ENCODE data around the gene ARHGAP42. TPM values are rescaled to one million over a fixed set of nuclear protein-coding genes. Genes with fewer than 3 reads are reported as not detected.

The ARHGAP42 gene
- total RNA-seq, 1 donor from 2014 or later, result 12.0 TPM

DNA sequence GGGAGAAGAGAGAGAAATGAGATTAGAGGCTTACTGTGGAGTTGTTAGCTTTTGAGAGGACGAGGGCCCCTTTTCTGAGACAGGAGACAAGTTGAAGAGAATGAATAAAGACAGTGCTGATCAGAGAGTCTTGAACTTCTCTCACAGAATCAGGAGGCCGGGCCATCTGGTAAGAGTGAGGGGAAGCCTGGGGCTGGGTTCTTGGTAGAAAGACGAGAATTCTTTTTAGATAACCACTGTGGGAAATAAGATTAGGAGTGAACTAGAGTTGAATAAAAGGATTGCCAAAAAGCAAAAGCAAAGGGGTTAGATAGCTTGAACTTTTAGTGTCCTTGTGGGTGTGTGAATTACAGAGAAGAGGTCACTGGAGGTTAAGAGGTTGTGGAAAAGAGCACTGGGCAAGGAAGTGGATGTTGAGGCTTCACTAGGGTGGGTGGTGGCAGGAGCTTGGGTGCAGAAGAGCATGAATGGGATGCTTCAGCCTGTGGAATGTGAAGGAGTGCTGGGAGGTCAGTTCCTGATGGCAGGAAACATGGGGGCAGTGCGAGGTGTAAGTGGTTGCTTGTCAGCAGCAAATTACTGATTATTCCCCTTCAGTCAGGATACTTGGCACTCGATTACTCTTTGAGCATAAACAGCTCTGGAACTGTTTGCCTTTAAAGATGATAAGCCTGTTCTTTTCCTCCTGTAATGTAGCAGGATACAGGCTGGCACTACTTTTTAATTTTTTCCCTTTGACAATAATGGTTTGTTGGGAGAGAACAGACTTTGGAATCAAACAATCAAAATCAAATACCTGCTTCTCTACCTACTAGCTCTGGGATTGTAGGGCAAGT is 98.3 kb downstream of the ARHGAP42 start:
- DNase-seq (ENCODE audit: low spot score), result no peak

GRCh38 chr11:100788561-100789295 is 101.6 kb downstream of the ARHGAP42 start:
- intact Hi-C loops (cut with DNase I), result loop anchor here (5.0 kb wide), 3 partner anchors 34 to 101 kb away; partner anchors contain the start of gene ARHGAP42
- DNase-seq (ENCODE audit: low spot score), result no peak

More for the DNA sequence above, 98.3 kb downstream of the ARHGAP42 start:
- intact Hi-C loops (cut with DNase I), result loop anchor here (5.0 kb wide), 3 partner anchors 37 to 98 kb away; partner anchors contain the start of gene ARHGAP42

DNA sequence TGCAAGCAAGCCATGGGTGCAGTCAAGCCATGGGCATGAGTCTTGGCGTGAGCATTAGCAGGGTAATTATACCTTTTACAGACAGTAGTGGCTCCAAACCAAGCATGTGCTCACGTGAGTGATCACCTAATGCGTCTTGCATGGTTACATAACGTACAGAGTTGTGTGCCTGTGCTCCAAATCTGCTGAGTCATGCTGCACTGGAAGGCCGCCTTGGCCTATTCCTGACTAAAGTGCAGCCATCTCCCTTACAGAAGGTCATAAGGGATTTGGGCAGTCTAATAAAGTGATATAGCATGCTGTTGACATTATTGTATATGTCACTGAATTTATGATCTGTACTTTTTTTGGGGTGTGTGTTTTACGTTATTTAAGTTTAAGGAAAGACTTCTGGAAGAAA is 102.4 kb downstream of the ARHGAP42 start:
- intact Hi-C loops (cut with DNase I), result loop anchor here (5.0 kb wide), 3 partner anchors 33 to 102 kb away; partner anchors contain the start of gene ARHGAP42
- DNase-seq (ENCODE audit: low spot score), result peak; percentile 76

DNA sequence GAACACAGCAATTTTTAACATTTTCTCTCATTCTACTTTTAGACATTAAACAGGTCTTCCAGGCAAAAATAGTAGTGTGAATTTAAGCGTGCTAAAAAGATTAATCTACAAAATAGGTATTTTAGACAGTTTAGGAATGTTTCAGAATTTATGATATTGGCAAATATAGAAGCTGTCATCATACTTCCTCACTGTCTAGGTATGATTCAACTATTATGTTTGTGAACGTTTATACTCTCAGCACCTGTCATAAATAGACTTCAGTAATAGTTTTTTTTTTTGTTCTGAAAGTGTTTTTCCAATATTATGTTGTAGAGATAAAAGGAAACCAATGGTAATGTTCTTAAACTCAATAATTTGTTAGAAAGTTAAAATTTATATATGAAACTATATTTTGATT is 103.0 kb downstream of the ARHGAP42 start:
- intact Hi-C loops (cut with DNase I), result no loop called here

GRCh38 chr11:100791103-100791502 is 104.0 kb downstream of the ARHGAP42 start:
- intact Hi-C loops (cut with DNase I), result no loop called here

More for the DNA sequence above, 103.0 kb downstream of the ARHGAP42 start:
- no peak for DNase-seq (ENCODE audit: low spot score)

GRCh38 chr11:100791860-100792259 is 104.8 kb downstream of the ARHGAP42 start:
- DNase-seq (ENCODE audit: low spot score), result no peak
- intact Hi-C loops (cut with DNase I), result no loop called here

More at GRCh38 chr11:100791103-100791502, 104.0 kb downstream of the ARHGAP42 start:
- no peak for DNase-seq (ENCODE audit: low spot score)

DNA sequence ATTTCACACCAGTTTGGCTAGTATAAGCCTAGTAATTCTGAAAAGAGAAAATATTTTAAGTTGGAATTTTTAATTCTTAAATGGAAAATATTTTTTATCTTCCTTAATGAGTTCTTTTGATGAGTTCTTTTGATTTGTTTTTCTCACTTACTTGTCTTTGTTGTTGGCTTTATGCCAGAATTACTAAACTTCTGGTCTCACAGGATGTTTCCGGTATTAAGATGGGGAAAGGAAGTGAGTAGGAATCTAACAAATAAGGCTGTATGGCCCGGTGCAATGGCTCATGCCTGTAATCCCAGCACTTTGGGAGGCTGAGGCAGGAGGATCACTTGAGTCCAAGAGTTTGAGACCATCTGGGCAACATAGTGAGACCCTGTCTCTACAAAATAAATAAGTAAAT is 106.4 kb downstream of the ARHGAP42 start:
- no peak for DNase-seq (ENCODE audit: low spot score)
- intact Hi-C loops (cut with DNase I), result no loop called here

- no peak for DNase-seq (ENCODE audit: low spot score)
- intact Hi-C loops (cut with DNase I), result no loop called here
These were observed 107.4 kb downstream of the ARHGAP42 start for GRCh38 chr11:100794446-100794845.

- intact Hi-C loops (cut with DNase I), result no loop called here
- no peak for DNase-seq (ENCODE audit: low spot score)
These were observed 112.4 kb downstream of the ARHGAP42 start for GRCh38 chr11:100799445-100799844.

DNA sequence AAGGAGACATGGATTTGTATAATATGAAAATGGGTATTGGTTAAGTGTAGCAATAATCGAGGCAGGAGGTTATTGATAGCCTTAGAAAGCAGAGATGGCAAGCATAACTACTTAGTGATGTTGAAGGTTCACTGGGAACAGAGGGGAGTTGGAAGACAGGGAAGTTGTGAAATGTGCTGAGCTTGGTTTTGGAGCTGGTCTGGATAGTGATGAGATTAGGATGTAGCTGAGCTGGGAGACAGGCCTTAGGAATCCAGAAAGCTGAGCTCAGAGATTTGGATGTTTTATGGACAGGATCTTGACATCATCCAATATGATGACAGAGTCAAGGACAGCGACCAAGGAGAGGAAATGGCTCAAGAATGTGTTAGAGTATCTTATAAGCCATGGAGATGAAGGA is 113.1 kb downstream of the ARHGAP42 start:
- no peak for DNase-seq (ENCODE audit: low spot score)
- intact Hi-C loops (cut with DNase I), result no loop called here

- DNase-seq (ENCODE audit: low spot score), result no peak
- intact Hi-C loops (cut with DNase I), result no loop called here
These were observed 114.3 kb downstream of the ARHGAP42 start for GRCh38 chr11:100801225-100801999.

- intact Hi-C loops (cut with DNase I), result no loop called here
- no peak for DNase-seq (ENCODE audit: low spot score)
These were observed 118.6 kb downstream of the ARHGAP42 start for GRCh38 chr11:100805506-100806199.

DNA sequence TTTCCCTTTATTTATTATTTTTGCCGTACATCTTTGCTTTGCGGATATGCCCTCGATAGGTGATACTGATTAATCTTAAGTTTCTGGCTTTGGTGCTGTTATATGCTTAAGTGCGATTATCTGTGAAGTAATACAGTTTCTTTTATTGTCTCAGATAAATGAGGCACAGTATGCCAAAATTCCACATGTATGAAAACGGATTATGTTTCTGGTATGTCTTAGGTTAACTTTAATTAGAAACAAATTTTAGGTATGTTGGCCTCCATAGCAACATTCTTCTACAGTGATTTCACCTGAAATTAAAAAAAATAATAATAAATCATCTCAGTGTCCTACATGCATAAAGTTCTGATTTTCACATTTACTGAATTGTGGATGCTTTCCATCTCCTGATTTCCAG is 119.2 kb downstream of the ARHGAP42 start:
- intact Hi-C loops (cut with DNase I), result no loop called here
- no peak for DNase-seq (ENCODE audit: low spot score)

DNA sequence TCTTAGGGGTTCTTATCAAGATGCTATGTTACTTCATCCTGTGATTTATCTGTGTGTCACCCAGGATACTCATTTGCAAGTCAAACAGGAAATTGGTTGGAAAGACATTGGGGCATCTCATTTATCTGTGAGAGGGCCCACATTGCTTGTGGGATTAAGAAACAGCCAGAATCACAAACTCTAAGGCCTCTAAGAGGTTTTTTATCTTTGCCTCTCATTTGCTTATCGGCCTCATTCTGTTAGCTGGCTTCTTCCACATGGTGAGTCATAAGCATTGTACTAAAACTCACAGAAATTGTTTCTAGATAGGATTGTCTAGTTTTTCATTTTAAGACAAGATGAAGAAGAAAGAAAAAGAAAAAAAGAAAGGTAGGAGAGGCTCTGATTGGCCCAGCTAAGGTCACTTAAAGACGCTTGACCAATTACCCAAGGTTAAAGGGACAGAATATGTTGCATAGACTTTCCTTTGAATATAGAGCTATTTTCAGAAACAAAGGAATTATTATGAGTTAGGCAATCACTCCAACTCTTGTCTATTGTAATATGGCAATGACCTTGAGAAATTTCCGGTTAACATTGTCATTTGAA is 121.9 kb downstream of the ARHGAP42 start:
- no peak for DNase-seq (ENCODE audit: low spot score)
- intact Hi-C loops (cut with DNase I), result no loop called here

DNA sequence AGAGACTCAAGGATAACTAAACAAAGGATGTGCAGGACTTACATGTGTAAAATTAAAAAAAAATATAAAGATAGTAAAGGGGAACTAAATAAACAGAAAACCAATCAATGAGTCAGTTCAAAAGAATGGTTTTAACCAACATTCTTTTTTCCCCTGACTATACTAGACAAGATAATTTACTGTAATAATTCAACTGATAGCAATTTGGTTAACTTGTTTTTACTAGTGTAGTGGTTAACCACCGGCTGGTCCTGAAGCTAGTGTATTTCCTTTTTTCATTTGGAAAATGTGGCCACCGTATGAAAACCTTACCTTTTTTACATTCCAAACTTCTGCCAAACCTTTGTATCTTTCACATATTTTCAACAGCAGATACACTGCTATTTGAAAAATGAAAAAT is 123.1 kb downstream of the ARHGAP42 start:
- DNase-seq (ENCODE audit: low spot score), result no peak
- intact Hi-C loops (cut with DNase I), result no loop called here

DNA sequence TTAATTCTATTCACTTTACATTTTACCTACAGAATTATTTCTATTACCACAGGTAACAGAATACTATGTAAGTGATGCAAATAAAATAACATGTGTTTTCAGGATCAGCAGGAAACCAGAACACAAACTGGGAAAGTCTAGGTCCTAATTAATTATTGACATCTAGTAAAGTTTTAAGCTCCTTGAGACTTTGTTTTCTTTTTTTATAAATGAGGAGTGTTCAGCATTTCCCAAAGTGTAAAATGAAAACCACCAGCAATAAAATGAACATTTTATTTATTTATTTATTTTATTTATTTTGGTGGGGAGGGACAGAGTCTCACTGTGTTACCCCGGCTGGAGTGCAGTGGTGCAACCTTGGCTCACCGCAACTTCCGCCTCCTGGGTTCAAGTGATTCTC is 123.6 kb downstream of the ARHGAP42 start:
- intact Hi-C loops (cut with DNase I), result no loop called here
- DNase-seq (ENCODE audit: low spot score), result no peak

GRCh38 chr11:100812517-100812916 is 125.4 kb downstream of the ARHGAP42 start:
- intact Hi-C loops (cut with DNase I), result no loop called here
- DNase-seq (ENCODE audit: low spot score), result no peak

- intact Hi-C loops (cut with DNase I), result no loop called here
These were observed 128.8 kb downstream of the ARHGAP42 start for GRCh38 chr11:100815787-100816330.

DNA sequence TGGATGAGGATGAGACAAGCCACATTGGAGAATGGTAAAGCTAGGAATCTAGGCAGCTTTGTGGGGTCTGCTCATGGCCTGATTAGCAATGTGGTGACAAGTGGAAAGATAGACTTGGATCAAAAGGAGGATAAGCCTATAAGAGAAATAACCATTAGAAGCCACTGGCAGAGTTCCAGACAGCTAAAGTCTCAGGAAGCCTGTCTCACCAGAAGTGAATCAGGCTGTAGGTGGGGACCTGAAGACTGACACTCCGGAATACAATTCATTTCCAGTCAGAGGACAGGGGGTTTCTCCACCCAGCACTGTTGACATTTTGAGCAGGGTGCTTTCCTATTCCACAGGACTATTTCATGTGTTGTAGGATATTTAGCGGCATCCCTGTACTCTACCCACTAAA is 129.7 kb downstream of the ARHGAP42 start:
- intact Hi-C loops (cut with DNase I), result no loop called here

More at GRCh38 chr11:100815787-100816330, 128.8 kb downstream of the ARHGAP42 start:
- DNase-seq (ENCODE audit: low spot score), result no peak

More for the DNA sequence above, 129.7 kb downstream of the ARHGAP42 start:
- DNase-seq (ENCODE audit: low spot score), result no peak

Data from cardiac septum (tissue), 1 donor.